ENCODE data around the gene NID1.

GRCh38 chr1:235979176-235979575, 85.7 kb downstream of the NID1 start:
- TF ChIP-seq, protein P1, sequence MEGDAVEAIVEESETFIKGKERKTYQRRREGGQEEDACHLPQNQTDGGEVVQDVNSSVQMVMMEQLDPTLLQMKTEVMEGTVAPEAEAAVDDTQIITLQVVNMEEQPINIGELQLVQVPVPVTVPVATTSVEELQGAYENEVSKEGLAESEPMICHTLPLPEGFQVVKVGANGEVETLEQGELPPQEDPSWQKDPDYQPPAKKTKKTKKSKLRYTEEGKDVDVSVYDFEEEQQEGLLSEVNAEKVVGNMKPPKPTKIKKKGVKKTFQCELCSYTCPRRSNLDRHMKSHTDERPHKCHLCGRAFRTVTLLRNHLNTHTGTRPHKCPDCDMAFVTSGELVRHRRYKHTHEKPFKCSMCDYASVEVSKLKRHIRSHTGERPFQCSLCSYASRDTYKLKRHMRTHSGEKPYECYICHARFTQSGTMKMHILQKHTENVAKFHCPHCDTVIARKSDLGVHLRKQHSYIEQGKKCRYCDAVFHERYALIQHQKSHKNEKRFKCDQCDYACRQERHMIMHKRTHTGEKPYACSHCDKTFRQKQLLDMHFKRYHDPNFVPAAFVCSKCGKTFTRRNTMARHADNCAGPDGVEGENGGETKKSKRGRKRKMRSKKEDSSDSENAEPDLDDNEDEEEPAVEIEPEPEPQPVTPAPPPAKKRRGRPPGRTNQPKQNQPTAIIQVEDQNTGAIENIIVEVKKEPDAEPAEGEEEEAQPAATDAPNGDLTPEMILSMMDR (conservative IDR thresholded peaks at IDR 0.05) = no peak
- no peak for TF ChIP-seq ZFX (IDR thresholded peaks at IDR 0.05)

All from C4-2B (cell line).